Hepatocyte (in vitro differentiated cells): ENCODE data around the gene ADGRG6.

Source experiments
- CTCF ChIP-seq: fragments of 200-600 bp; sonication (generic); IDR thresholded peaks from 2 replicates; pipeline ENCODE4 v1.5.1; 2016; ENCODE audit warnings: antibody characterized with exemption, mild to moderate bottlenecking; ENCODE audit not compliant: poor library complexity
- EZH2 ChIP-seq: fragments of 200-600 bp; sonication (generic); IDR thresholded peaks from 2 replicates; pipeline ENCODE4 v1.6.1; 2016; ENCODE audit warnings: antibody characterized with exemption, mild to moderate bottlenecking, borderline replicate concordance

- no peak for TF ChIP-seq EZH2
- TF ChIP-seq CTCF: no peak
Measured at GRCh38 chr6:142443102-142443501, 141.3 kb downstream of the ADGRG6 start.
